Activated naive CD4-positive, alpha-beta T cell treated with anti-CD3 and anti-CD28 coated beads, Interleukin-2, amount 50 U/mL, for 72 hours (primary cell): ENCODE results near the gene ASMTL. TPM values are rescaled to one million over a fixed set of nuclear protein-coding genes. Genes with fewer than 3 reads are reported as not detected.
A peak's percentile ranks its signal among the peaks of the same experiment; 100 is the strongest.

Experiments used
- ATAC-seq, 2 donors: fragments of 150-1000 bp; cut with Tn5 transposase; 2 replicates each; pipeline ENCODE4 v1.10.0; 2021; ENCODE audit warnings: mild to moderate bottlenecking in 2 of 2, moderate library complexity in 2 of 2
- DNase-seq, 2 donors: peaks; one replicate each; pipeline ENCODE4 v3.0.0; 2021 to 2022; ENCODE audit warnings: low spot score in 2 of 2
- H3K27ac Mint-ChIP-seq, 2 donors: one replicate each; pipeline ENCODE4 v1.8.0; 2022; ENCODE audit warnings: mild to moderate bottlenecking in 2 of 2, mixed read lengths in 2 of 2
- H3K36me3 Mint-ChIP-seq, 2 donors: one replicate each; pipeline ENCODE4 v1.8.0; 2022; ENCODE audit warnings: mixed read lengths in 2 of 2
- H3K9me3 Mint-ChIP-seq, 2 donors: one replicate each; pipeline ENCODE4 v1.8.0; 2022; ENCODE audit warnings: mixed read lengths in 2 of 2
- total RNA-seq, 2 donors: library from RNA; stranded (reverse); gene quantifications; one replicate each; pipeline ENCODE4 v1.2.3, GENCODE V29; 2022

ASMTL gene
- total RNA-seq, 2 donors from 2014 or later = 54.9 to 58.0 TPM

DNA sequence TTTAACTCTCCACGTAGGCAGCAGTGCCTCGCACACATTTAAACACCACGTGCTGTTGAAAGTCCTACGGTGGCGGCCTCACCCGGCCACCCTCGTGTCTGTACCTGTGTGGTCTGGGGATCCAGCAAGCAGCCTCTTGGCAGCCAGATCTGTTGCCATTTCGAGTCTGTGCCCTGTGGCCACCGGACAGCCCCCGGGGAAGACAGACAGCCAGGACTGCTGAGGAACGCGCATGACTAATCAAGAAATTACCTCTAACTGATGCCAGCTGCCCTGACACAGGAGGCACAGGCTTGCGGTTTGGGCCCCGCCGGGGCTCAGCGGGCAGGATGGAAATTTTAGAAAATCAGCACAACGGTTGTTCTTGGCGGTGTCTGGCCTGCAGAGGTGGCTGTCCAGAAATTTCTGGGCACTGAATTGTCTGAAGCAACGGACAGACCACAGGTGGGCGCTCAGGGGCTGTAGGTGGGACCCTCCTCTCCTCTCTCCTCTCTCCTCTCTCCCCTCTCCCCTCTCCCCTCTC is 15.6 kb upstream of the ASMTL start:
- Mint-ChIP-seq H3K27ac (peak overlapping the region; percentile 60 to 89), H3K36me3 (peaks cover 19 to 26% of the 10 kb centered on the region in 2 donors), H3K9me3 (peaks cover 11 to 16% of the 10 kb centered on the region in 2 donors)
- ATAC-seq (peak; percentile 81 to 90), DNase-seq (peak; percentile 61 to 92)

DNA sequence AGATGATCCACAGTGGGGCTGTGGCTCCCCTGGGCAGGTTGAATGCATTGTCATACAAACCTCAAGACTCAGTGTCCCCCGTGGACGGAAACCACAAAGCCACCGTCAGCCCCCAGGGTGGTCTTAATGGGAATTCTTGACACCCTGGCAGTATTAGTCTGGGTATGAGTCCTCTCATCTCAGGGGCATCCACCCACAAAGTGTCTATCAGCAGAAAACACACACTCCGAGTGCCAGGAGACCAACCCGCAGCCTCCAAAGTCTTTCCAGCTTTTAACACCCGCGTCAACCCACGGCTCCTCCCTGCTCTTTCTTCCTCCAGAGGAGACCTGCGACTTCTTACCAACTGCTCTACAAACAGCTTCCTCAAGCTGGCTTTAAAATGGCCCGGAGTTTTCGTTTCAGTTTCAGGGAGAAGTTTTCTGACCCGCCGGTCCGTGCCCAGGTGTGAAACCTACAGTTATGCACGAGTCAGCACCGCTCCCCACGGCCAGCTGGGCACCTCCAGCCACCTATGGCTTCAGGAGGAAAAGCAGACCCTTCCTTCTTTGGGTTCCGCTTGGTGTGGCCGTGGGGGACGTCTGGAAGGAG is 14.4 kb upstream of the ASMTL start:
- Mint-ChIP-seq H3K36me3 (peaks cover 15 to 20% of the 10 kb centered on the region in 2 donors), H3K9me3 (peaks cover 3 to 4% of the 10 kb centered on the region in 2 donors), H3K27ac (peak overlapping the region; percentile 86 to 89)
- peak in 1 of 2 donors; percentile 64 for DNase-seq
- ATAC-seq = peak in 1 of 2 donors; percentile 11

DNA sequence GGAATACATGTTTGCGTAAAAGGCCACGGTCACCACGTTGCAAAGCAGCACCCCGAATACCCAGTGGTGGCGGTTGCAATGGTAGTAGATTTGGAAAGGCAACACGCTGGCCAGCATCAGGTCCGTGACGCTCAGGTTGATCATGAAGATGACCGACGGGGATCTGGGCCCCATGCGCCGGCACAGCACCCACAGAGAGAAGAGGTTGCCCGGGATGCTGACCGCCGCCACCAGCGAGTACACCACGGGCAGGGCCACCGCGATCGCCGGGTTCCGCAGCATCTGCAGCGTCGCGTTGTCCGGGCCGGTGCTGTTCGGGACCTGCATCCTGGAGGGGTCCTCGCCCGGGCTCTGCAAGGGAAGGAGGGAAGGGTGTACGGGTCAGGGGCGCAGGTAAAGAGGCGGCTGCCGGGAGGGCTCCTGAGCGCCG is 13.5 kb upstream of the ASMTL start:
- ATAC-seq (no peak), DNase-seq (peak in 1 of 2 donors; percentile 50)
- Mint-ChIP-seq H3K27ac (peak overlapping the region in 1 of 2 donors; percentile 92), H3K9me3 (peaks cover 0 to 4% of the 10 kb centered on the region in 2 donors), H3K36me3 (peaks cover 8 to 14% of the 10 kb centered on the region in 2 donors)

DNA sequence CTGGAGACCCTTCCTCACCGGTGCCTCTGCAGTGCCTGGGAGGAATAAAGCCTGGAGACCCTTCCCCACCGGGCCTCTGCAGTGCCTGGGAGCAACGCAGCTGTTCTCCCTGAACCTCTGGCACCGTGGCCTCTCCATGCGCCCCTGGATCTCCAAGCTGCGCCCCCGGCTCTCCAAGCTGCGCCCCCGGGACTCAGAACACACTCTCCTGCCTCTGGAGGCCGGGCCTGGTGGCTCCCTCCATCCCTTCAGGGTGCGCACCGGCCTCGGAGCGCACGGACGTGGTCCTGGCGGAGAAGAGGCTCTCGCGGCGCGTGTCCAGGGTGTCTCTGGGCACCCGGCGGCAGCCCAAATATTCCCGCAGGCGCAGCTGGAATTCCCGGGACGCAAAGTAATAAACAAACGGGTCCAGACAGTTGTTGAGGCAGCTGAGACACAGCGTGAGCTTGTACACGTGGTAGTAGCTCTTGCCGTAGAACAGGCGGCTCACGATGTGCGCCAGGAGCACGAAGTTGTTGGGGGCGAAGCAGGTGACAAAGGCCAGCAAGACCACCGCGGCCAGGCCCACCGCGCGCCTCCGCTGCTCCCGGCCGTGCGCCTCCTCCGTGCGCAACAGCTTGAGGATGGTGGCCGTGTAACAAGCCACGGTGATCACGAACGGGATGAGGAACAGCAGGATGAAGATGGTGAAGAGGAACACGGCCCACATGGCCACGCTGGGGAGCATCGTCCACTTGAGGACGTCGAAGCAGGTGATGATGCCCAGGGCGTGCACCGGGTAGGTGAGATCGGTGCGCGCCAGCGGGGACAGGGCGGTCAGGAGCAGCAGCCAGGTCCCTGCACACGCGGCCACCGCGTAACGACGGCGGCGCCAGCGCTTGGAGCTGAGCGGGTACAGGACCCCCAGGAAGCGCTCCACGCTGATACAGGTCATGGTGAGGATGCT is 12.8 kb upstream of the ASMTL start:
- DNase-seq = peak in 1 of 2 donors; percentile 51
- Mint-ChIP-seq H3K27ac (peak overlapping the region in 1 of 2 donors; percentile 92), H3K36me3 (peaks cover 8 to 14% of the 10 kb centered on the region in 2 donors), H3K9me3 (peaks cover 0 to 4% of the 10 kb centered on the region in 2 donors)
- ATAC-seq = no peak

DNA sequence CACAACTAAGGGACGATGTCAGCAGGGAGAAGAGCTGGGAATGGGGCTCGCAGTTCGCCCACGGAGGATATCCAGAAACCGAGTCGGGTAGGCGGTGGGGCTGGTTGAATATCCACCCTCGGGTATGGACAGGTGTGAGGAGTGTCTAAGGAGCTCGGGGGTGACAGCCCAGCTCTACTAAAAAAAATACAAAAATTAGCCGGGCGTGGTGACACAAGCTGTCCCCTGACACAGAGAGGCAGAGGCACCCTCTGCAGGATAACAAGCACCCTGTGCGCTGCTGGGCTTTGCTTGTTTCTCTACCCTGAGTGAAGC is 12.2 kb upstream of the ASMTL start:
- Mint-ChIP-seq H3K36me3 (peaks cover 8 to 14% of the 10 kb centered on the region in 2 donors), H3K9me3 (peaks cover 0 to 4% of the 10 kb centered on the region in 2 donors), H3K27ac (peak overlapping the region; percentile 90 to 92)
- peak in 1 of 2 donors; percentile 55 for DNase-seq
- no peak for ATAC-seq

DNA sequence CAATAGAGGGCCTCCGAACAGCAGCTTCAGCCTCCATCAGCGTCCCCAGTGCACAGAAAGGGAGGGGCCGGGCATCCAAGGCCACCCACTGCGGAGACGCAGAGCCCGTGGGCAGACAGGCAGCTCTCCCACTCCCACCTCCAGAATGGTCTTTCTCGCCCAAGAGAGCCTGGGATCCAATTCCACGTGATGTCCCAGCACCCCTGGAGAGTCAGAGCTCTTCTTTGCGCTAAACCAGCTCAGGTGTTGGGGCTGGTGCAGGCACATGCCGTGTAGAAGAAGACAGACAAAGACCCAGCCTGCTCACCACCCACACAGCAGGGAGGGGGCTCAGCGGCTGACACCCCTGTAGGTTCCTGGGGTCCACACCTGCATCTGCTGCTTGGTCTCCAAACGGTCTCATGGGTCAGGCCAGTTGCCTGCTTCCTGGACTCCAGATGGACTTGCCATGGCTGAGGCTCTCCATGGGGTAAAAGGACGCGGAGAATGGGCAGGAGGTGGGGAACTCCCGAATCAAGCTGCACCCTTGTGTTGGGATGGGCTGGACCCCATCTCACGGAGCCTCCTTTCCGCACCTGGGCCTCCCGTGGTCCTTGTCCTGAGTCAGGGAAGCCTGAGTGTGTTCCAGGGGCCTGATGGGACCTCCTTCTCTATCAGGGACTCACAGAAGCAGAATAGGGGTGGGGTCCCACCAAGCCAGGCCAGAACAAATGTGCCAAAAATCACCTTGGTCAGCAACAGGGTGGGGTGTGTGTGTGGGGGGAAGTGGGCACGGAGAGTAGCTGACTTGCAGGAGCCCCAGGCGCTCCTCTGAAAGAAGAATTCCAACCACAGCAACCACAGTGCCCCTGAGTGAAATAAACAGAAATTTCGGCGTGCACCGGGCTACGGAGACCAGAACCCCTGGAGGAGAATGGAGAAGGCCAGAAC is 11.6 kb upstream of the ASMTL start:
- peak; percentile 3 to 56 for DNase-seq
- peak overlapping the region; percentile 90 to 92 for H3K27ac Mint-ChIP-seq
- no peak for ATAC-seq
- peaks cover 8 to 14% of the 10 kb centered on the region in 2 donors for H3K36me3 Mint-ChIP-seq
- H3K9me3 Mint-ChIP-seq = peaks cover 0 to 4% of the 10 kb centered on the region in 2 donors

DNA sequence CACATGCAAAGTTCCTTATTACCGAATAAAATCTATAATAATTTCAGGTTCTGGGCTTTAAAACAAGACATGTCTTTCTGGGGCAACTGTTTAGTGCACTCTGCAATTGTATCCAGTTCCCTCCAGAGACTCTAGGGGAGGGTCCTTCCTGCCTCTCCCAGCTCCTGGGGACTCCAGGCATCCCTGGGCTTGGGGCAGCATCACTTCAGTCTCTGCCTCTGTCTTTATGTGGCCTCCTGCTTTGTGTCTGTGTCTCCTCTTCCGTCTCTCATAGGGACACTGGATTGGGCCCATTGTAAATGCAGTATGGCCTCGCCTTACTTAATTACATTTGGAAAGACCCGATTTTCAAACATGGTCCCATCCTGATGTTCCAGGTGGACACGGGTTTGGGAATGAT is 10.9 kb upstream of the ASMTL start:
- Mint-ChIP-seq H3K27ac (peak overlapping the region; percentile 92 to 95), H3K9me3 (peaks cover 0 to 4% of the 10 kb centered on the region in 2 donors), H3K36me3 (peaks cover 8 to 14% of the 10 kb centered on the region in 2 donors)
- ATAC-seq (no peak), DNase-seq (peak; percentile 7 to 42)

DNA sequence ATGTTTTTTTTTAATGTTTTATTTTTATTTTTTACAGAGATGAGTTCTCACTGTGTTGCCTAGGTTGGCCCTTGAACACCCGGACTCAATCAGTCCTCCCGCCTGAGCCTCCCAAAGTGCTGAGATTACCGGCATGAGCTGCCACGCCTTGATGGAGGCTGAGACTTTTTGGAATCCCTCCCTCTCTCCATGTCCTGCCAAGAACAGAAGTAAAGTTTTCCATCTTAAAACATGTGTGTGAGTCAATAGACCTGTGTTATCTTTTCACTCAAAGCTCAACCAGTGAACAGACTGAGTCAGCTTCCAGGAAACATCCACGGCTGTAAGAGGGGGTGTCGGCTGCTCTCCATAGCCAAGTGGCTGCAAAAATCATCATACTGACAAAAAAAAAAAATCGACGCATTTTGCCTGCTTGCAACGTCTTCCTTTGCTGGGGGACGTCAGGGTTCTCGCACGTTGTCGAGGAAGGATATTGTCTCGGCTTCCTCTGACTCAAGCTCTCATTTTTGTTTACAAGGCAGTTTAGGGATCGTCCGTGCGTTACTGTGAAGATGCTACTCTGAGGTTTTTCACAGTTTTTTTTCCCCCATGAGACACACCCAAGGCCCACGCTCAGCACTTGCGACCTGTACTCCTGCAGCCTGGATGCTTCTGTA is 10.0 kb upstream of the ASMTL start:
- peak overlapping the region; percentile 92 to 95 for H3K27ac Mint-ChIP-seq
- DNase-seq (peak; percentile 62 to 80), ATAC-seq (peak; percentile 87 to 92)
- peaks cover 8 to 14% of the 10 kb centered on the region in 2 donors for H3K36me3 Mint-ChIP-seq
- H3K9me3 Mint-ChIP-seq = peaks cover 0 to 4% of the 10 kb centered on the region in 2 donors

DNA sequence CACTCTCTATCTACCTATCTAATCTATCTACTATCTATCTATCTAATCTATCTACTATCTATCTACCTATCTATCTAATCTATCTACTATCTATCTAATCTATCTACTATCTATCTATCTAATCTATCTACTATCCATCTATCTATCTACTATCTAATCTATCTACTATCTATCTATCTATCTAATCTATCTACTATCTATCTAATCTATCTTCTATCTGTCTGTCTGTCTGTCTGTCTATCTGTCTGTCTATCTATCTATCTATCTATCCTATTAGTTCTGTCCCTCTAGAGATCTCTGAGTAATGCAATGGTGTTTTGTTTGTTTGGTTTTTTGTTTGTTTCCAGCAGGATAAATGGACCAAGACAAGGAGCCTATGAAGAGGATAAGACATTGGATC is 9.4 kb upstream of the ASMTL start:
- no peak for DNase-seq
- peaks cover 0 to 4% of the 10 kb centered on the region in 2 donors for H3K9me3 Mint-ChIP-seq
- peak overlapping the region; percentile 92 to 95 for H3K27ac Mint-ChIP-seq
- H3K36me3 Mint-ChIP-seq = peaks cover 8 to 14% of the 10 kb centered on the region in 2 donors
- no peak for ATAC-seq

DNA sequence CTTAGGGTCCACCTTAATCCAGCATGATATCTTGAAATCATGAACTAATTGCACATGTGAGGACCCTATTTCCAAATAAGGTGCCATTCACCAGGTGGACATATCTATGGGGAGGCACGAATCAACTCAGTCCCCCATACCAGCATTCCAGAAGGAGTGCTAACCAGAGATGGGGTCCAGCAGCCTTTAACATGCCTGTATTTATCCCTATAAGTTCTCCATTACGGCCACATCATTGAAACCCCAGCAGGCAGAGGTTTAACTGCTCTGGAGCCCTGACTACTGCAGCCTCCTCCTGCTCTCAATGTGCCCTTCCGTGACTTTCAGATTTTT is 3.2 kb upstream of the ASMTL start:
- Mint-ChIP-seq H3K27ac (no peak overlapping the region), H3K9me3 (no peaks in the 10 kb centered on the region), H3K36me3 (no peaks in the 10 kb centered on the region)
- ATAC-seq = no peak
- DNase-seq = peak in 1 of 2 donors; percentile 0

DNA sequence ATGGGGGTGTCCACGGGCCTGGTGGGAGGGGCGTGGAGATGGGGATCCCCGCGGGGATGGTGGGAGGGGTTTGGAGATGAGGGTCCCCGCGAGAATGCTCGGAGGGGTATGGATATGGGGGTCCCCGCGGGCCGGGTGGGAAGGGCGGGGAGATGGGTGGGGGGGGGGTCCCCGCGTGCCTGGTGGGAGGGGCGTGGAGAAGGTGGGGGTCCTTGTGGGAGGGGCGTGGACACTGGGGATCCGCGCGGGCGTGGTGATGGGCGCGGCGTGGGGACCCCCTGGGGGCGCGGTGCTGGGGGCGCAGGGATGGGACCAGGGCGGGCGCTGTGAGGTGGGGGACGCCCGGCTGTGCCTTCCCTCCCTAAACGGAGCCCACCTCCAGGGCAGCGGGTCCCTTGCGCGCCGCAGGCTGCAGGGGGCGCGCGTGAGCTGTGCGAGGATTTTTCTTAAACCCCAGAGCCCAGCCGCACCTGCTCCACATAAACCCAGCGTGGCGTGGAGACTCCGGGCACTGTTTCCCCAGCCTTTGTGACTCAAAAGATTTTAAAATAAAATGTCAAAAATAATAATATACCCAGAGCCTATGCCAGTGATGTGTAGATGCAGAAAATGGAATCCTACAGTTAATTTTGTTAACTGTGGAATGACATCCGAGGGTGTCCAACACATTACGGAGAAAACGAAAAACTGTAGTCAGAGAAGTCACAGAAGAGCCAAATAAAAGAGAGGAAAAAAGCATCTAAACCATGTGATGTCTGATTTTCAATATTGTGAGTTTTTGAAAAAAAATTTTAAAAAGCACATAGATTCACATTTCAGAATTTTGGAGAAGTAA is 1.5 kb upstream of the ASMTL start:
- Mint-ChIP-seq H3K36me3 (peaks cover 9 to 10% of the 10 kb centered on the region in 2 donors), H3K27ac (no peak overlapping the region), H3K9me3 (peaks cover 10% of the 10 kb centered on the region in 2 donors)
- peak; percentile 49 to 54 for ATAC-seq
- peak; percentile 89 to 98 for DNase-seq

DNA sequence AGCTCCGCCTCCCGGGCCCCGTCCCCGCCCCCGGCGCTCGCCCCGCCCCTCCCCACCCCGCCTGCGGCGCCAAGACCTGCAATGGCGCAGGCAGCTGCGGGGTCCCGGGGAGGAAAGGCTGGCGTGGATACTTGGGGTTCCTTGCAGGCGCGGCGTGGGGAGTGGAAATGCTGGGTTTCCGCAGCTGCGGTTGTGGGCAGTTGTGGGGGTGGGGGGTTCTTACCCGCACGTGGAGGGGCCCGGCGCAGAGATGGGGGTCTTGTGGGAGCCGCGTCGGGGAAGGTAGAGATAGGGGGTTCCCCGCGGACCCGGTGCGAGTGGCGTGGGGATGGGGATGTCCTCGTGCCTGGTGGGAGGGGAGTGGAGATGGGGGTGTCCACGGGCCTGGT is 680 bp upstream of the ASMTL start:
- peak overlapping the region; percentile 89 to 90 for H3K27ac Mint-ChIP-seq
- peaks cover 18% of the 10 kb centered on the region in 2 donors for H3K9me3 Mint-ChIP-seq
- DNase-seq (no peak), ATAC-seq (peak; percentile 32 to 56)
- H3K36me3 Mint-ChIP-seq = peaks cover 16 to 18% of the 10 kb centered on the region in 2 donors

DNA sequence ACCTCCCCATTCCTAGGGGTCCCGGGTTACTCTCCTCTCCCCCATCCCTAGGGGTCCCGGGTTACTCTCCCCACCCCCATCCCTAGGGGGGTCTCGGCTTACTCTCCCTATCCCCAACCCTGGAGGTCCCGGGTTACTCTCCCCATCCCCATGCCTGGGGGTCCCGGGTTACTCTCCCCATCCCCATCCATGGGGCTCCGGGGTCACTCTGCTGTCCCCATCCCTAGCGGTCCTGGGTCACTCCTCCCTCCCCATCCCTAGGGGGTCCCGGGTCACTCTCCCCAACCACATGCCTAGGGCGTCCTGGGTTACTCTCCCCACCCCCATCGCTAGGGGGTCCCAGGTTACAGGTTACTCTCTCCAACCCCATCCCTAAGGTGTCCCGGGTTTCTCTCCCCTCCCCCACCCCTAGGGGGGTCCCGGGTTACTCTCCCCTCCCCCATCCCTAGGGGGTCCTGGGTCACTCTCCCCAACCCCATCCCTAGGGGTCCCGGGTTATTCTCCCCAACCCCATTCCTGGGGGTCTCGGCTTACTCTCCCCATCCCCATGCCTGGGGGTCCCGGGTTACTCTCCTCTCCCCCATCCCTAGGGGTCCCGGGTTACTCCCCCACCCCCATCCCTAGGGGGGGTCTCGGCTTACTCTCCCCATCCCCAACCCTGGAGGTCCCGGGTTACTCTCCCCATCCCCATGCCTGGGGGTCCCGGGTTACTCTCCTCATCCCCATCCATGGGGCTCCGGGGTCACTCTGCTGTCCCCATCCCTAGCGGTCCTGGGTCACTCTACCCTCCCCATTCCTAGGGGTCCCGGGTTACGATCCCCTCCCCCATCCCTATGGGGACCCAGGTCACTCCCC is 821 bp downstream of the ASMTL start:
- H3K36me3 Mint-ChIP-seq = peaks cover 32 to 33% of the 10 kb centered on the region in 2 donors
- DNase-seq (peak; percentile 6 to 59), ATAC-seq (no peak)
- H3K9me3 Mint-ChIP-seq = peaks cover 31 to 33% of the 10 kb centered on the region in 2 donors
- peak overlapping the region; percentile 81 to 89 for H3K27ac Mint-ChIP-seq

DNA sequence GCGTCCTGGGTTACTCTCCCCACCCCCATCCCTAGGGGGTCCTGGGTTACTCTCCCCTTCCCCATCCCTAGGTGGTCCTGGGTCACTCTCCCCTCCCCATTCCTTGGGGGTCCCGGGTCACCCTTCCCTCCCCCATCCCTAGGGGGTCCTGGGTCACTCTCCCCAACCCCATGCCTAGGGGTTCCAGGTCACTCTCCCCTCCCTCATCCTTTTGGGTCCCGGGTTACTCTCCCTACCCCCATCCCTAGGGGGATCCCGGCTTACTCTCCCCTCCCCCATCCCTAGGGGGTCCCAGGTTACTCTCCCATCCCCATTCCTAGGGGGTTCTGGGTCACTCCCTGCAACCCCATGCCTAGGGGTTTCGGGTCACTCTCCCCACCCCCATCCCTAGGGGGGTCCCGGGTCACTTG is 1.5 kb downstream of the ASMTL start:
- H3K9me3 Mint-ChIP-seq = peaks cover 32 to 33% of the 10 kb centered on the region in 2 donors
- ATAC-seq (no peak), DNase-seq (peak; percentile 2 to 53)
- H3K27ac Mint-ChIP-seq = peak overlapping the region in 1 of 2 donors; percentile 18
- H3K36me3 Mint-ChIP-seq = peaks cover 33 to 39% of the 10 kb centered on the region in 2 donors
